GM18858 (cell line): ENCODE data around the gene RWDD4.

Source experiments
- ATAC-seq: cut with Tn5 transposase; IDR thresholded peaks from one replicate; pipeline ENCODE4 v1.9.1; 2021; ENCODE audit not compliant: unreplicated experiment

The RWDD4 gene

GRCh38 chr4:183659029-183659871, at the start of gene RWDD4, which contains the start of gene TRAPPC11:
Gene RWDD4 (minus strand): TSS chr4:183659185. CDS start chr4:183658952, 233 bp downstream.
Gene TRAPPC11 (plus strand): TSS chr4:183659293. CDS start chr4:183663868, 4,575 bp downstream.
- ATAC-seq: peak; percentile 98

- ATAC-seq: no peak
Measured at GRCh38 chr4:183702492-183702891, 43.5 kb upstream of the RWDD4 start.

- ATAC-seq: no peak
Measured at GRCh38 chr4:183700407-183700806, 41.4 kb upstream of the RWDD4 start.

GRCh38 chr4:183698909-183699308, 39.9 kb upstream of the RWDD4 start:
- no peak for ATAC-seq

- ATAC-seq: no peak
Measured at GRCh38 chr4:183691897-183692296, 32.9 kb upstream of the RWDD4 start.

GRCh38 chr4:183691006-183691405, 32.0 kb upstream of the RWDD4 start:
- no peak for ATAC-seq

GRCh38 chr4:183688216-183688615, 29.2 kb upstream of the RWDD4 start:
- no peak for ATAC-seq

- ATAC-seq: no peak
Measured at GRCh38 chr4:183686461-183686860, 27.5 kb upstream of the RWDD4 start.

GRCh38 chr4:183681119-183681518, 22.1 kb upstream of the RWDD4 start:
- ATAC-seq: no peak

GRCh38 chr4:183675625-183676024, 16.6 kb upstream of the RWDD4 start:
- no peak for ATAC-seq

GRCh38 chr4:183674153-183674552, 15.2 kb upstream of the RWDD4 start:
- no peak for ATAC-seq

- no peak for ATAC-seq
Measured at GRCh38 chr4:183670960-183671555, 12.1 kb upstream of the RWDD4 start.

GRCh38 chr4:183670251-183670650, 11.3 kb upstream of the RWDD4 start:
- no peak for ATAC-seq

- ATAC-seq: no peak
Measured at GRCh38 chr4:183666088-183666487, 7.1 kb upstream of the RWDD4 start.

GRCh38 chr4:183659872-183660242, 872 bp upstream of the RWDD4 start:
- no peak for ATAC-seq

- ATAC-seq: peak; percentile 27
Measured at GRCh38 chr4:183658362-183659028, 490 bp downstream of the RWDD4 start.

- no peak for ATAC-seq
Measured at GRCh38 chr4:183657564-183657963, 1.4 kb downstream of the RWDD4 start.

GRCh38 chr4:183645326-183645725, 13.7 kb downstream of the RWDD4 start:
- ATAC-seq: no peak

GRCh38 chr4:183639291-183639690, 19.7 kb downstream of the RWDD4 start:
- no peak for ATAC-seq

- no peak for ATAC-seq
Measured at GRCh38 chr4:183638436-183638835, 20.5 kb downstream of the RWDD4 start.

GRCh38 chr4:183637461-183637860, 21.5 kb downstream of the RWDD4 start:
- no peak for ATAC-seq

GRCh38 chr4:183636923-183637322, 22.1 kb downstream of the RWDD4 start:
- no peak for ATAC-seq
